Retinal pigment epithelial cell (primary cell): ENCODE results near the gene RPS6KA4.

Experiments used
- DNase-seq: peaks from one replicate; pipeline ENCODE4 v3.0.0-alpha.2; 2010; ENCODE audit warnings: low read depth
- H3K4me3 ChIP-seq: 2 replicates; pipeline ENCODE4 v1.5.1; 2011; ENCODE audit warnings: mild to moderate bottlenecking, low read length, control low read depth, moderate library complexity
- CTCF ChIP-seq: conservative IDR thresholded peaks from 2 replicates; pipeline ENCODE4 v1.5.1; 2011; ENCODE audit warnings: low read depth, low read length, control low read depth, inconsistent platforms

The RPS6KA4 gene

GRCh38 chr11:64339286-64339685, 19.7 kb upstream of the RPS6KA4 start:
- H3K4me3 ChIP-seq, result no peak overlapping the region

GRCh38 chr11:64339754-64340408, 19.1 kb upstream of the RPS6KA4 start, which contains the start of gene CCDC88B:
Gene CCDC88B, plus strand, starts transcription at chr11:64340204. Its CDS starts 63 bp downstream, at chr11:64340267.
- H3K4me3 ChIP-seq, result no peak within 1 kb of the TSS
- no peak for DNase-seq
- no peak for TF ChIP-seq CTCF

More at GRCh38 chr11:64339286-64339685, 19.7 kb upstream of the RPS6KA4 start:
- TF ChIP-seq CTCF, result no peak
- DNase-seq, result no peak

- no peak for DNase-seq
- TF ChIP-seq CTCF, result peak; percentile 7
- H3K4me3 ChIP-seq, result no peak overlapping the region
Observed at GRCh38 chr11:64340671-64341335, 18.2 kb upstream of the RPS6KA4 start.

GRCh38 chr11:64341429-64341828, 17.5 kb upstream of the RPS6KA4 start:
- no peak overlapping the region for H3K4me3 ChIP-seq
- no peak for TF ChIP-seq CTCF
- no peak for DNase-seq

- peak; percentile 58 for DNase-seq
- peak overlapping the region; percentile 31 for H3K4me3 ChIP-seq
- no peak for TF ChIP-seq CTCF
Observed at GRCh38 chr11:64341851-64342791, 16.8 kb upstream of the RPS6KA4 start.

- H3K4me3 ChIP-seq, result peak overlapping the region; percentile 31
- DNase-seq, result no peak
- no peak for TF ChIP-seq CTCF
Observed at GRCh38 chr11:64342869-64343745, 15.9 kb upstream of the RPS6KA4 start.
